IMR-90 (cell line): Measurements from ENCODE around the gene CHPF.

Experiments used
- CEBPB ChIP-seq: IDR thresholded peaks from 2 replicates; pipeline ENCODE4 v1.6.1; 2012; ENCODE audit warnings: low read depth, low read length, improper control_type of control experiment
- NFE2L2 ChIP-seq: fragments of 150-350 bp; IDR thresholded peaks from 2 replicates; pipeline ENCODE4 v1.6.1; 2016; ENCODE audit warnings: low read depth, mild to moderate bottlenecking, low read length

- TF ChIP-seq CEBPB: no peak
- TF ChIP-seq NFE2L2: no peak
Measured at GRCh38 chr2:219508444-219508734, 35.2 kb downstream of the CHPF start.
